ENCODE data around the gene GXYLT2.

Gene GXYLT2

GRCh38 chr3:72887705-72888545, at the start of gene GXYLT2:
Gene GXYLT2 (plus strand): TSS chr3:72888046. CDS start chr3:72888234, 188 bp downstream.
- DNase-seq = no peak

GRCh38 chr3:72839057-72839456, 48.8 kb upstream of the GXYLT2 start:
- no peak for DNase-seq

GRCh38 chr3:72844436-72844993, 43.3 kb upstream of the GXYLT2 start:
- DNase-seq = no peak

GRCh38 chr3:72846166-72846565, 41.7 kb upstream of the GXYLT2 start:
- DNase-seq = no peak

- DNase-seq = no peak
Measured at GRCh38 chr3:72847282-72847681, 40.6 kb upstream of the GXYLT2 start.

- peak; percentile 1 for DNase-seq
Measured at GRCh38 chr3:72847751-72848702, 39.8 kb upstream of the GXYLT2 start, which contains the start of gene SHQ1. Gene SHQ1 (minus strand): TSS chr3:72848445. CDS start chr3:72848340, 105 bp downstream.

- no peak for DNase-seq
Measured at GRCh38 chr3:72848703-72849081, 39.2 kb upstream of the GXYLT2 start.

- DNase-seq = no peak
Measured at GRCh38 chr3:72855001-72855400, 32.8 kb upstream of the GXYLT2 start.

GRCh38 chr3:72860053-72860452, 27.8 kb upstream of the GXYLT2 start:
- no peak for DNase-seq

- no peak for DNase-seq
Measured at GRCh38 chr3:72860846-72861245, 27.0 kb upstream of the GXYLT2 start.

- DNase-seq = no peak
Measured at GRCh38 chr3:72862314-72863090, 25.3 kb upstream of the GXYLT2 start.

- no peak for DNase-seq
Measured at GRCh38 chr3:72872183-72872582, 15.7 kb upstream of the GXYLT2 start.

- no peak for DNase-seq
Measured at GRCh38 chr3:72887343-72887704, 522 bp upstream of the GXYLT2 start.

- no peak for DNase-seq
Measured at GRCh38 chr3:72888546-72889309, 882 bp downstream of the GXYLT2 start.

- no peak for DNase-seq
Measured at GRCh38 chr3:72889310-72890165, 1.7 kb downstream of the GXYLT2 start.

GRCh38 chr3:72890166-72890925, 2.5 kb downstream of the GXYLT2 start:
- DNase-seq = no peak

- DNase-seq = no peak
Measured at GRCh38 chr3:72891053-72891855, 3.4 kb downstream of the GXYLT2 start.

GRCh38 chr3:72892081-72892775, 4.4 kb downstream of the GXYLT2 start:
- DNase-seq = no peak
